Choroid plexus epithelial cell (primary cell): Measurements from ENCODE around the gene PODXL2.

Experiments used
- DNase-seq: peaks from one replicate; pipeline ENCODE4 v3.0.0-alpha.2; 2010; ENCODE audit warnings: low read depth
- H3K4me3 ChIP-seq: 2 replicates; pipeline ENCODE4 v1.5.1; 2011; ENCODE audit warnings: low read depth, mild to moderate bottlenecking, control low read depth, low read length, moderate library complexity
- CTCF ChIP-seq: conservative IDR thresholded peaks from 2 replicates; pipeline ENCODE4 v1.5.1; 2011; ENCODE audit warnings: low read depth, mild to moderate bottlenecking, control low read depth, inconsistent platforms, low read length, moderate library complexity

The PODXL2 gene

DNA sequence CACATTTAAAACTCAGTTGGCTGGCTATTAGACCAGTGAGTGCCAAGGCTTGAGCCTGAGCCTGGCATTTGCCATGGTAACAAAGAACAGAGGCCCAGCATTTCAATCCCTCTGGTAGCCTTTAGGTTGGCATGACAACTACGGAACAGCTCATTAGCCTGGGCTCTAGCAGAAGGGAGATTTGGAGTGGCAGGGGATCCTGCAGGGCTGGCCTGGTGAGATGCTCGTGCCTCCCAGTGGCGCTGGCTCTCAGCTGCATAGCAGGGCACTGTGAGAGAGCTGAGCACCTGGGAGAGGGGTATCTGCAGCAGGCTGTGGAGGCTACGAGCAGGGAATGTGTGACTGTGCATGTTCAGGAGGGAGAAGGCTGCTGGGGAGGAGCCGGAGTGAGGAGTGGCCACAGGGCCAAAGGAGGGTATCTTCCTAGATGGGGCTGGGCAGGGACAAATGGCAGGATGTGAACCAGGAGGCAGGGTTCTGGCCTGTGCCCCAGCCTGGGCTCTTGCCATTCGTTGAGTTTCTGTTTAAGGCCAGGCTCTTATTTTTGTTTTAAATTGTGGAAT, 38.2 kb downstream of the PODXL2 start:
- no peak for TF ChIP-seq CTCF
- no peak for DNase-seq
- no peak overlapping the region for H3K4me3 ChIP-seq

DNA sequence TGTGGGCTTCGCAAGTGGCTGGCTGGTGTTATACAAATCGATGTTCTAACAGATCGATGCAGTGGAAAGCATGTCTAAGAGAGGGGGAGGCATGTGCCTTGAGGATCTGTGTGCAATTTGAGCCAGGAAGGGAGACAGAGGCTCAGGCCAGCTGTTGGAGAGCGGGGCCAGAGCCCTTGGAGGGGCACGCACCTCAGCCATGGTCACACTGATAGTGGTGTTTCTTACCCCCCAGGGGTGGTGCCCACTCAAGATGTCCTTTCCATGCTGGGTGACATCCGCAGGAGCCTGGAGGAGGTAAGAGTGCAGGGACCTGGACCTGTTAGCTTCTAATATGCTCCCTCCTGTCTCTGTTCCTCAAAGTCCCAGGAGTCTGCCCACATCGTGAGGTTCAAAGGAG, 39.9 kb downstream of the PODXL2 start:
- H3K4me3 ChIP-seq, result no peak overlapping the region
- no peak for TF ChIP-seq CTCF
- DNase-seq, result no peak

DNA sequence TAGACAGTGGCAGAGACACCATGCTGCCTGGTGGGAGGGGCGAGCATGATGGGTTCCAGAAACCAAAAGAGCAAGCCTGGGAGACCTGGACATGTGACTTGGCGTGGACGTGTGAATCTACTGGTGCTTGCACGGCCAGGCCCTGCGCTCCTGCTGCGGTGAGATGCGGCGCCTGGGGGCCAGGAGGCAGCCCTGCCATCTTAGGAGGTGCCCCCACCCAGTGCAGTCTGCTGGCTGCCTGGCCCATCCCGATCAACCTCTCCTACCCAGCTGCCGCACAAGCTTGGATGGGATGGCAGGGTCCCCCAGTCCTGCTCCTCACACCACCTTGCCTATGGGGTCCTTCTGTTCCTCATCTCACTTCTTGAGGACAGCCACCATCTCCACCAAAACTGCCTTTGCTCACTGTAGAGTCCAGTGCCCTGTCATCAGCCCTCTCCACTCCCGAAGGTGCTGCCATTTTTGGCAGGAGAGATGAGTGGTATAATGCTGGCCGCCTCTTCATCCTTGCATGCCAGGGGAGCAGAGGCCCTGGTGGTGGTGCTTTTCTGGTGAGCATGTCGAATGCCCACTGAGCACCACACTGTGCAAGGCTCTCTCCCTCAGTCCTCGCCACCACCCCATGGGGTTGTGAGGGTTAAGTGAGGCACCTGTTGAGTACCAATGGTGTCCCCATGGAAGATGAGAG, 40.7 kb downstream of the PODXL2 start:
- no peak for TF ChIP-seq CTCF
- no peak overlapping the region for H3K4me3 ChIP-seq
- DNase-seq, result no peak

DNA sequence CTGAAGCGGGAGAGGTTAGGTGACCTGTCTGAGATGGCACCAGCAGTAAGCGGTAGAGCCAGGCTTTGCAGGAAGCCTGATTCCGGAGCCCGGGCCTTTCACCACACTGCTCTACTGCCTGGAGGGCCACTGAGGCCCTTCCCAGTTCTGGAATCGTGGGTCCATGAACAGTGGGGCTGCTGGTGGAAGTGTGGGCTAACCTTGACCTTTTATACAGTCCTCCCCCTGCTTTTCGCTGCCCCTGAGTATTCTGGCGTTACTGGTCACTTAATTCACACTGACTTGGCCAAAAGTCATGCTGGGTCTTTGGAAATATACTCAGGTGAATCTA, 41.2 kb downstream of the PODXL2 start:
- H3K4me3 ChIP-seq, result no peak overlapping the region
- DNase-seq, result no peak
- no peak for TF ChIP-seq CTCF

GRCh38 chr3:127670761-127671522, 42.0 kb downstream of the PODXL2 start:
- TF ChIP-seq CTCF, result no peak
- no peak for DNase-seq
- no peak overlapping the region for H3K4me3 ChIP-seq

DNA sequence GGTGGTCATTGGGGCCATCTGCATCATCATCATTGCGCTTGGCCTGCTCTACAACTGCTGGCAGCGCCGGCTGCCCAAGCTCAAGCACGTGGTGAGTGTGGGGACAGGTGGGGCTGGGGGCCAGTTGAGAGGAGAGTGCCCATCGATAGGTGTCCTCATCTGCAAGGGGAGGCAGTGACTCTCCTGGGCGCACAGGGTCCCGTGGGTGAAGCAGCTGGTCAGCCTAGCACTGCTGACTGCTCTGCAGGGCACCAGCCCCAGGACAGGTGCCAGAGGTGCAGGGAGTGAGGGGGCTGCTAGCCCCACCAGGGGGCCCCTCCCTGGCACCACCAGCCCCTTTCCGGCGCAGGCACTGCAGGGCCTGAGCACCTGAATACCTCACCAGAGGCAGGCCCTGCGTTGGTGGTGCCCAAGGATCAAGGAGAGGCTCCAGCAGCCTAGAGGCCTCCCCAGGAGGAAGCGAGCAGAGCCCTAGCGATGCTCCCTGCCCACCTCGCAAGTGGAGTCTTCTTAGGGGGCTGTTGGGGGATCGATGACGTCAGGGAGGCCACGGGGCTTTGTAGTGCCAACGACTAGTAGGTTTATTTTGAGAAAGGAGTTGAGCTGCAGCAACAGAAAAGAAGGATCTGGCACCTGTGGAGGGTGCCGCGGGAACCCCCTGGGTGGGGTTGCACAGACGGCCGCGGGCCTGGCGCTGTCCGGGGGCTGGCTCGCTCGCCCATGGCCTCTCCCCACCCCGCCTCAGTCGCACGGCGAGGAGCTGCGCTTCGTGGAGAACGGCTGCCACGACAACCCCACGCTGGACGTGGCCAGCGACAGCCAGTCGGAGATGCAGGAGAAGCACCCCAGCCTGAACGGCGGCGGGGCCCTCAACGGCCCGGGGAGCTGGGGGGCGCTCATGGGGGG, 42.8 kb downstream of the PODXL2 start:
- DNase-seq, result no peak
- H3K4me3 ChIP-seq, result peak overlapping the region; percentile 65
- TF ChIP-seq CTCF, result no peak
